H1 (cell line): ENCODE measurements around the gene MACROD2.

Source experiments
- CBX8 ChIP-seq: fragments of 300-800, 300-1000 bp; sonication (generic); IDR thresholded peaks from 2 replicates; pipeline ENCODE4 v1.7.1; 2016; ENCODE audit warnings: low read depth, low read length, borderline replicate concordance
- CEBPB ChIP-seq: IDR thresholded peaks from 2 replicates; pipeline ENCODE4 v1.6.1; 2012; ENCODE audit warnings: low read depth, low read length
- CTCF ChIP-seq, 3 experiments: IDR thresholded peaks; 1 replicate in 2 of 3; 2 replicates in 1 of 3; pipeline versions ENCODE4 v1.5.1 to v1.6.1; 2011; ENCODE audit warnings: low read length in 3 of 3, mild to moderate bottlenecking in 3 of 3, inconsistent platforms in 2 of 3, low read depth in 1 of 3, moderate library complexity in 1 of 3; ENCODE audit not compliant: insufficient read depth in 1 of 3; ENCODE audit errors: control extremely low read depth in 1 of 3
- FOSL1 ChIP-seq: IDR thresholded peaks from 2 replicates; pipeline ENCODE4 v1.6.1; 2011; ENCODE audit warnings: mild to moderate bottlenecking, low read depth, low read length, moderate library complexity; ENCODE audit not compliant: insufficient read depth
- MAFK ChIP-seq: IDR thresholded peaks from 2 replicates; pipeline ENCODE4 v1.6.1; 2012; ENCODE audit warnings: low read depth, mild to moderate bottlenecking, improper control_type of control experiment, low read length
- POLR2A ChIP-seq, 2 experiments: IDR thresholded peaks; 1 replicate in 1 of 2; 2 replicates in 1 of 2; pipeline ENCODE4 v1.6.1; 2011; ENCODE audit warnings: low read depth in 2 of 2, low read length in 2 of 2, mild to moderate bottlenecking in 2 of 2; ENCODE audit errors: control extremely low read depth in 1 of 2
- TEAD4 ChIP-seq: IDR thresholded peaks from 2 replicates; pipeline ENCODE4 v1.6.1; 2012; ENCODE audit warnings: low read depth, low read length, inconsistent platforms, mixed read lengths
- USF2 ChIP-seq: IDR thresholded peaks from 2 replicates; pipeline ENCODE4 v1.6.1; 2011; ENCODE audit warnings: low read length, improper control_type of control experiment
- YY1 ChIP-seq: IDR thresholded peaks from 2 replicates; pipeline ENCODE4 v1.6.1; 2011; ENCODE audit warnings: low read depth, mild to moderate bottlenecking, low read length

GRCh38 chr20:15862178-15862577 lies 1866.9 kb downstream of the MACROD2 start:
- TF ChIP-seq POLR2A (IDR thresholded peaks at IDR 0.05; ENCODE audit: control extremely low read depth in 1 of 2, low read depth in 2 of 2, low read length in 2 of 2) = no peak
- TF ChIP-seq CTCF (IDR thresholded peaks at IDR 0.05; ENCODE audit: control extremely low read depth in 1 of 3, insufficient read depth in 1 of 3, low read depth in 1 of 3, low read length in 3 of 3) = no peak
- TF ChIP-seq TEAD4 = no peak
- no peak for TF ChIP-seq CBX8
- TF ChIP-seq USF2 = no peak
- TF ChIP-seq CEBPB = no peak
- no peak for TF ChIP-seq FOSL1
- TF ChIP-seq YY1 = no peak
- TF ChIP-seq MAFK = no peak
